ENCODE measurements around the gene FBXL7.

FBXL7 gene

GRCh38 chr5:15526413-15526812, 26.4 kb downstream of the FBXL7 start:
- TF ChIP-seq CTCF (IDR thresholded peaks at IDR 0.05) = no peak

DNA sequence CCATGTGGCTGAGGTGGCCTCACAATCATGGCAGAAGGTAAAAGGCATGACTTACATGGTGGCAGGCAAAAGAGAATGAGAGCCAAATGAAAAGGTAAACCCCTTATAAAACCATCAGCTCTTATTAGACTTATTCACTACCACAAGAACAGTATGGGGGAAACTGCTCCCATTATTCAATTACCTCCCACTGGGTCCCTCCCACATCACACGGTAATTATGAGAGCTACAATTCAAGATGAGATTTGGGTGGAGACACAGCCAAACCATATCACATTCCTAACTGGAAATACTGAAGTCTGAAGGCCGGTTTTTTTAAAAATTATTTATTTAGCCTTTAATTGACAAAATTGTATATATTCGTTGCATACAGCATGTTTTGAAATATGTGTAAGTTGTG, 28.5 kb downstream of the FBXL7 start:
- no peak for TF ChIP-seq CTCF (IDR thresholded peaks at IDR 0.05)

DNA sequence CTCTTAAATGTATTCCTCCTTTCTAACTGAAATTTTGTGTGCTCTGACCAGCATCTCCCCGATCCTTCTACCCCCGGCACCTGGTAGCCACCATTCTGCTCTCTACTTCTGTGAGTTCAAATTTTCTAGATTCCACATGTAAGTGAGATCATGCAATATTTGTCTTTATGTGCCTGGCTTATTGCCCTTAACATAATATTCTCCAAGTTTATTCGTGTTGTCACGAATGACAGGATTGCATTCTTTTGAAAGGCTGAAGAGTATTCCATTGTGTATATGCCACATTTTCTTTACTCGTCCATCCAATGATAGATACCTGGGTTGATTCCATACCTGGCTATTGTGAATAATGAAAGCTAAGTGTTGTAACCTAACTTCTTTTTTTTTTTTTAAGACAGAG, 29.0 kb downstream of the FBXL7 start:
- no peak for TF ChIP-seq CTCF (IDR thresholded peaks at IDR 0.05)

- no peak for TF ChIP-seq CTCF (IDR thresholded peaks at IDR 0.05)
These were observed 29.8 kb downstream of the FBXL7 start for GRCh38 chr5:15529821-15530220.

GRCh38 chr5:15533129-15533893, 33.3 kb downstream of the FBXL7 start:
- no peak for TF ChIP-seq CTCF (IDR thresholded peaks at IDR 0.05)

DNA sequence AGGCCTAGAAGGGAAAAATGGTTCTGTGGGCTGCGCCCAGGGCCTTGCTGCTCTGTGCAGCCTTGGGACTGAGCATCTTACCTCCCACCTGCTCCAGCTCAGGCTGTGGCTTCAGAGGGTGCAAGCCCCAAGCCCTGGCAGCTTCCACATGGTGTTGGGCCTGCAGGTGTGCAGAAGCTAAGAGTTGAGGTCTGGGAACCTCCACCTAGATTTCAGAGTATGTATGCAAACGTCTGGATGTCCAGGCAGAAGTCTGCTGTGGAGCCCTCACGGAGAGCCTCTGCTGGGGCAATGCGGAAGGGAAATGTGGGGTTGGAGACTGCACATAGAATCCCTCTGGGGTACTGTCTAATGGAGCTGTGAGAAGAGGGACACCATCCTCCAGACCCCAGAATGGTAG, 36.0 kb downstream of the FBXL7 start:
- TF ChIP-seq CTCF (IDR thresholded peaks at IDR 0.05) = no peak

GRCh38 chr5:15538516-15538915, 38.5 kb downstream of the FBXL7 start:
- no peak for TF ChIP-seq CTCF (IDR thresholded peaks at IDR 0.05)

- TF ChIP-seq CTCF (IDR thresholded peaks at IDR 0.05) = no peak
These were observed 40.0 kb downstream of the FBXL7 start for GRCh38 chr5:15539951-15540350.
